NCI-H187 treated with DMSO at 0.1 percent for 48 hours (cell line): ENCODE results near the gene TP53TG5.

ENCODE experiments used
- DNase-seq: peaks from one replicate; lab custom pipeline; 2025; lab: John Stamatoyannopoulos, UW

Gene TP53TG5

GRCh38 chr20:45378191-45378590 lies at the start of gene TP53TG5:
TP53TG5 (minus strand) TSS chr20:45378325; CDS start chr20:45378236, 89 bp downstream.
- DNase-seq = no peak

DNA sequence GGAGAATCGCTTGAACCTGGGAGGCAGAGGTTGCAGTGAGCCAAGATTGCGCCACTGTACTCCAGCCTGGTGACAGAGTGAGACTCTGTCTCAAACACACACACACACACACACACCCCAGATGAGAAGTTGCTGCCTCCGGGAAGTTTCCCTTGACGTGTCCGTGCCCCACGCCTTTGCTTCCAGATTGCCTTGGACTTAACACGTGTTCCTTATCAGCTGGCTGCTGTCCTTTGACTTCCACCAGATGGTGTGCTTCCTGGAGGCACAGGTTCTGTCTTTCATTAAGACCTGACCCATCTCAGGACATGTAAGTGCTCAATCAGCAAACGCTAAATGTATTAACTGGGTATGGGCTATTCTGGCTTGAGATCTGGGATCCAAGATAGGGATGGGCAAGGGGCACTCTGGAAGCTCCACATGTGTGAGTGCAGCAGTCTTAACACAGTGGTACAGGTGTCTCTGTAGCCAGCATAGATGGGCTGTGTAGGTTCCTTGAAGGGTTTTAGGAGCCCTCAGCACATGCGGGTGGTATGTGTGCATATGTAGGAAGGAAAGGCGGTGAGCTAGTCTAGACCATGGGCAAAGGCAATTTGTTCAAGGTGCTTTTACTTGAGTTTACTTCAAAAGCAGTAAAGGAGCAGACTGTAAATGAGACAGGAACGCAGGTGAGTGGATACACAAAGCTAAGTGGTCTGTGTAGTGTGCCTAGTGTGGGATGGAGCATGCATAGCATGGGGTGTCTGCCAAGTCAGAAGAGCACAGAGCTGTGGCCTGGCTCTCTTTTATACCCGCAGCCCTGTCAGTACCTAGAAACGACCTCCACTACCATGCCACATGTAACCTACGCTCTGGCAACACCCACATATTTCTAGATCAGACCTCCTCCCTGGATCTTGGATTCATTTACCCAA lies 49.4 kb upstream of the TP53TG5 start:
- DNase-seq = no peak

GRCh38 chr20:45426320-45427016 lies 48.3 kb upstream of the TP53TG5 start:
- no peak for DNase-seq

DNA sequence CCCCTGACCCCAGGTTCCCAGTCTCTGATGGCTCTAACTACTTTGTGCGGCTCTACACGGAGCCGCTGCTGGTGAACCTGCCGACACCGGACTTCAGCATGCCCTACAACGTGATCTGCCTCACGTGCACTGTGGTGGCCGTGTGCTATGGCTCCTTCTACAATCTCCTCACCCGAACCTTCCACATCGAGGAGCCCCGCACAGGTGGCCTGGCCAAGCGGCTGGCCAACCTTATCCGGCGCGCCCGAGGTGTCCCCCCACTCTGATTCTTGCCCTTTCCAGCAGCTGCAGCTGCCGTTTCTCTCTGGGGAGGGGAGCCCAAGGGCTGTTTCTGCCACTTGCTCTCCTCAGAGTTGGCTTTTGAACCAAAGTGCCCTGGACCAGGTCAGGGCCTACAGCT lies 47.4 kb upstream of the TP53TG5 start:
- DNase-seq = no peak

DNA sequence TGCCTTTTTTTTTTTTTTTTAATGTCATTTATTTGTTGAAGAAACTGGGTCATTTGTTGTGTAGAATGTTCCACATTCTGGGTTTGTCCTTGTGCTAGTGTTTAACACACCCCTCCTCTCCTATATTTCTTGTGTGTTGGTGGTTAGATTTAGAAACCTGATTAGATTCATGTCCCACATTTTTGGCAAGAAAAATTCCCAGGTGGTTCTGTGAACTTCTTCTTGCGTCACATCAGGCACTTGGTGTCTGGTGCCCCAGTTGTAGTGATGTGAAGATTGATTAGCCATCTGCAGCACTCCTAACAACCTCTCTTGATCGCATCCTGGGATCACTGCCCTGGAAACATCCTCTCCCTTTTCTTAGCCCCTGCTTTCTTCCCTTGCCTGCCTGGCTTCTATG lies 45.6 kb upstream of the TP53TG5 start:
- DNase-seq = no peak

GRCh38 chr20:45420125-45420524 lies 42.0 kb upstream of the TP53TG5 start:
- no peak for DNase-seq

GRCh38 chr20:45419188-45420091 lies 41.3 kb upstream of the TP53TG5 start:
- no peak for DNase-seq

DNA sequence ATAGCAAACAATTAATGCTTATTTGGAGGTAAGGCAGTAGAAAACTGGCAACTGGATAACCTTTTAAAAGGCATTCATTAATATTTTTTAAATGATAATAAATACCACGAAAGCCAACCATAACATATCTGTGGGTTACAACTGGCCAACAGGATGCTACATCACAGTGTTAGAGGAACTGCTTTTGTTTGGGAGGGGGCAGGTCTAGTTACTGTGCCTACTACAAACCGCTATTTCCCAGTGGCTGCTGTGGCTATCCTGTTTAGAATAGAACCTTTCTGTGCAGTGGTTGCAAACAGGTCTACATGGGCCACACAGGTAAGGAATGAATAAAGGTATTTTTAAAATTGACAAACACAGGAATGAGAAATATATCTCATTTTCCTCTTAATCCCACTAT lies 38.8 kb upstream of the TP53TG5 start:
- no peak for DNase-seq

GRCh38 chr20:45415822-45416637 lies 37.9 kb upstream of the TP53TG5 start, which contains the start of gene PIGT:
PIGT (plus strand) TSS chr20:45416141; CDS start chr20:45416157, 16 bp downstream.
- peak; percentile 32 for DNase-seq

GRCh38 chr20:45413479-45413878 lies 35.4 kb upstream of the TP53TG5 start:
- no peak for DNase-seq

DNA sequence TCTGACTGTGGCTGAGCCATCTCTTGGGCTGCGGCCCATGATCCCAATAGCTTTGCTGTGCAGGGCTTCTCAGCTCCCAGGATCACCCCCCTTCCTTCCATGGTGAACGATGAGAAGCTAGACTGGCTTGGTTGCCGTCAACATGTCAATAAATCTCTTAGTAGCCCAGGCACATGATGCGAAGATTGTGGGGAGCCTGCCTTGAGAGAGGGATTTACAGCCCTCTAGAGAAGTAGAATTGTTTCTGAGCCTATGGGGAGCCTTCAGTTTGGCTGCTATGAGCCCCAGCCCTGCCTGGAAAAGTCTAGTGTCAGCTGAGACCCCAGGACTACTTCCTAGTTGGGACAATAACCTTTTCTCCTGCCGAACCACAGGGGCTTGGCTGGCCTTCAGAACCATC lies 34.5 kb upstream of the TP53TG5 start:
- no peak for DNase-seq

- no peak for DNase-seq
Measured at GRCh38 chr20:45410887-45411286, 32.8 kb upstream of the TP53TG5 start.

GRCh38 chr20:45409521-45410272 lies 31.6 kb upstream of the TP53TG5 start:
- no peak for DNase-seq

GRCh38 chr20:45408646-45409213 lies 30.6 kb upstream of the TP53TG5 start:
- DNase-seq = no peak

DNA sequence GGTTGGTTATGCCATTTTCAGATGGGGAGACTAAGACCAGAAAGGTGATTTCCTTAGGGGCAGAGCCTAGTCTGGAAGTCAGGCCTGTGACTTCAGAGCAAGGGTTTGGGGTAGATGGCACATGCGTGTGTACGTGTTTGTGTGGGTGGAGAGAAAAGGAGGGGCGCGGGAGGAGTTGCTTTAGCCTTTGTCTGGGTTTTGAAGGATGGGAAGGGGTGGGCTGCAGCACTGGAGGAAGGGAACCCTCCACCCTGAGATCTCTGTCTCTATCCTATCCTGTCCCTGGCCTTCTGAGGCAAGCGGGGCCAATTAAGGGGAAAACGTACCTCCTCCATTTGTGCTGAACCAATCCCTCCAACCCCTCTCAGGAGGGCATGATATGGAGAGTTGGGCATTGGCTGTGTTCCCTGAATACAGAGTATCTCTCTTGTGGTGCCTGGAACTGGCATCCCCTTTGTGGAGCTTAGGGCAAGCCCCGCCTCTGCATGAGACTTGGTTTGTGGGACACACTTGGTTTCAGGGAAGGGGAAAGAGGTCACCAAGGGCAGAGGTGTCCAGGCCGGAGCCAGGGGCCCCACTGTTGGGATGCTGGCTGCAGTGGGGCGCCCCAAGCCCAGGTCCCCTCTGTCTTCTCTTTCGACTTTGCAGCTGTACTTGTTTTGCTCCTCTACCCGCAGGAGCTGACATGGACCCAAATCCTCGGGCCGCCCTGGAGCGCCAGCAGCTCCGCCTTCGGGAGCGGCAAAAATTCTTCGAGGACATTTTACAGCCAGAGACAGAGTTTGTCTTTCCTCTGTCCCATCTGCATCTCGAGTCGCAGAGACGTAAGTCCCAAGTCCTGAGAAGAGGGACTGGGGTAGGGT lies 29.9 kb upstream of the TP53TG5 start, which contains the start of gene DBNDD2:
Gene DBNDD2, plus strand, starts transcription at position 507 of the 863 bp plus-strand sequence. Its CDS starts 179 bp downstream, at position 686.
- no peak for DNase-seq

DNA sequence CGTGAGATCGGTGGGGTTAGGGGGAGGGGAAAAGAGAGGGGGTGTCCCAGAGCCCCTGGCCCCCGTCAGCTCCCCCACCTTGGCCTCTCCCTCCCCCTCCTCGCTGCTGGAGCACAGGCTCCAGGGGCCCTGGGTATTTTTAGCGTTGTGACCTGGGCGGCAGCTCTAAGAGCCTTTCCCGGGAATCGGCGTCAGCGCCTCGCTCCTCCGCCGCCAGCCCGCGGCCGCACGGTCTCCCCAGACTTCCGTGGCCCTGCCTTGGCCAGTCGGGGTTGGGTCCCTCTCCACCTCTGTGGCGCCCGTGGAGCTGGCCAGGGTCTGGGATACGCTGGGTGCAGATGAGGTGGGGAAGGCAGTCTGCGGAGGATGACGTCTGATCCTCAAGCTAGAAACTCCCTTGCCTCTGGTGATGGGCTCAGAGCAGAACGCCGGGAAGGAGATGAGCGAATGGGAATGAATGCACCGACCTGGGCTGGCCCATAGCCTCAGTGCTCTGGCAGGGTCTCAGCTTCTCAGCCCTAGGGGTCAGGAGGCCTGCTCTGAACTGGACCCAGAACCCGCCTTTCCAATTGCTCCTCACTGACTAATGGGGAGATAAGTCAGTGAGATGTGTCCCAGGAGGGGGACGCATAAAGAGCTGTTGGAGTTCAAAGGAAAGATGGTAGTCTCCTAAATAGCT lies 29.1 kb upstream of the TP53TG5 start:
- no peak for DNase-seq

DNA sequence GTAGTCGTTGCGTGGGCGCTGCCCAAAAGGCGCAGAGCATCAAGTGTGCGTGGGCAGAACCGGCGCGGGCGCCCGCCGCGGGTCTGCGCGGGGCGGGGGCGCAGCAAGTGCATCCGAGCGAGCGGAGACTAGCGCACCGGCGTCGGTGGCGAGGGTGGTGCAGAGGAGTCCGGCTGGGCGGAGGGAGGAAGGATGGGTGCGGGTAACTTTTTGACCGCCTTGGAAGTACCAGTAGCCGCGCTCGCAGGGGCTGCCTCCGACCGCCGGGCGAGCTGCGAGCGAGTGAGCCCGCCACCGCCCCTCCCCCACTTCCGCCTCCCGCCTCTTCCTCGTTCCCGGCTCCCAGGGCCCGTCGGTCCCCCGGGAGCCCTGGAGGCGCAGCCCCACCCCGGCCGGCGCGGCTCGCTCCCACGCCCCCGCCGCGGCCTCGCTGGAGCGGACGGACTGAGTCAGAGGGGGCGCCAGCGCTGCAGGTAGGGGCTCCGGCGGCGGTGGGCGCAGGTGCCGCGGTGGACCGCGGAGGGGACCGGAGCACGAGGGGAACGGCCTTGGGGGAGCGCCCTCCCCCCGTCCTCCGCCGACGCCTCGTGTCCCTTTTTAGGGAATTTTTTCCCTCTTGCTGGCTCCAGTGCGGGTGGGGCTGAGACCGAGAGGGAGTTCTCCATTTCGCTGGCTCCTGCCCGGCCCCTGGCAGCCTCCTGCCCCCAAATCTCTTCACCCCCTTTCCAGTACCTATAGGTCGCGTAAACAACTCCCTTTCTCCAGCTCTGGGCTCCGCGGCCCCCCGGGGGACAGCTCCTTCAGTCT lies 28.3 kb upstream of the TP53TG5 start:
- no peak for DNase-seq
